Measurements from ENCODE around the gene NELFCD.
"Not testable (repeated sequence)": the region's sequence is repeated elsewhere in the genome, so short reads cannot be mapped to it uniquely, and the experiment has no call there.

The NELFCD gene

DNA sequence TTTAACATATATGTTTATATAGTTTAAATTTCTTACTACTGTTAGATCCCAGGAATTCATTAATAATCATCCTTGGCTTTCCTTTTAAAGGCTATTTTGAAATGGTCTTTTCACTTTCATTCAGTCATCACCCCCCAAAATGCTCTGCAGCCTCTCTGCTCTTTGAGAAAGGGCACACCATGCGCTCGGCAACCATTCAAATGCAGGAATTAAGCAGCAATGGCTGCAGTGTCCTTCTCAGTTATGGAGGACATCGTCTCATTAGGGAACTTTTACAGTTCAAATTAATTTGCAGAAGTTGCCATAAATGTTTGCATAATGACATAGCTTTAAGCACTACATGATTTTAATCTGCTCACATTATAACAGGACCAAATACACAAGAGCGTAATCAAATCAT, 44.5 kb downstream of the NELFCD start:
- no peak for DNase-seq (ENCODE audit: low read depth, low spot score)

DNA sequence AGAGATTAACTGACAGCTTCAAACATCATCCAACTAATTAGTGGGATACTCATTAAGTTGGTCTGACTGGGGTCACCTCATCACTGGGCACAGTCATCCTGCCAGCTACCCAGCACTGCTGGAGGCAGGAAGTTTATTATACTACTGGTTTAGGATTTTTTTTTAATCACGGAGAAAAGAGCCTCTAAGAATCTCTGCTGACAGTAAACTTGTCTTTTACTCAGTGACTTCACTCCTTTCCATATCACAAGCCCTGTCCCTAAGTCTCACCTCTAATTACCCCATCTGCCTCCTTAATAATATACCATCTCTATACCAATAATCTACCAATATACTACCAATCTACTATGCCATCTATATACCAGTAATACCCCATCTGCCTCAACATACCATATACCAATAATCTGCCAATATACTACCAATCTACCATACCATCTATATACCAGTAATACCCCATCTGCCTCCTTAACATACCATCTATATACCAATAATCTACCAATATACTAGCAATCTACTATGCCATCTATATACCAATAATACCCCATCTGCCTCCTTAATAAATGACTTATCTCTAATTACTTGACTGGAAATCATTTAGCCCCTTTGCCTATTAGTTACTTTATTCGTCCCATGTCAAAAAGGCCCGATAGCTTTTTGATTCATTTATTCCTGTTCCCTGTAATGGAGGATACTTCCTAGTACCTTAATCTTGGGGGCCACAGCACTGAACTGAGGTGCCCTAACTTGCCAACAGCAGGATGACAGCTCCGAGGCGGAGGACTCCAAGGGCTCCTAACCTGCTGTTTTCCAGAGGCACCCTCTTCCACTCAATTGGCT, 46.1 kb downstream of the NELFCD start:
- DNase-seq (ENCODE audit: low read depth, low spot score): no peak

DNA sequence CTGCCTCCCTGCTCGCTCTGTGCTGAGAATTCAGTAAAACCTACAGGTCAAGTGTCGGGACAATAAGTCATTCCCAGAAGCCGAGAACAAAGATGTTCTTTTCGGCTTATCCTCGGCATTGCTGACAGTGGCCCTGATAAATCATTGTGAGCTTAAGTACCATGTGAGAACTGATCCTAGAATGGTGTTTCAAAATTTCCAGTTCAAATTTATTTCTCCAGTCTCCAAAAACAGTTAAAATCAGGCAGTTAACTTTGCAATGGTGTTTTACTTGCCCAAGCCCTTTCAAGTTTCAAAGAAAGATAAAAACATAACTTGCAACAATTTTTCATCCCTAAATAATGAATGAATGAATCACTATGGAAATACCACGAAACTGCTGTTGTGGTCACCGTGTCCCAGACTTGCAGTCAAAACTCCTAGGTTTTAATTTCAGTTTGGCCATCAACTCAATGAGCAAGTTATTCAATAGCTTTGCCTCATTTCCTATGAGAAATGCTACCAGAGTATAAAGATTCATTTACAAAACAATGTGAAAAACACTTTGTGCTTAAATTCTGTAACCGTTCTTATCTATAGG, 46.8 kb downstream of the NELFCD start:
- peak; percentile 62 for DNase-seq (ENCODE audit: low read depth, low spot score)

GRCh38 chr20:59028812-59029211, 47.8 kb downstream of the NELFCD start:
- no peak for DNase-seq (ENCODE audit: low read depth, low spot score)

DNA sequence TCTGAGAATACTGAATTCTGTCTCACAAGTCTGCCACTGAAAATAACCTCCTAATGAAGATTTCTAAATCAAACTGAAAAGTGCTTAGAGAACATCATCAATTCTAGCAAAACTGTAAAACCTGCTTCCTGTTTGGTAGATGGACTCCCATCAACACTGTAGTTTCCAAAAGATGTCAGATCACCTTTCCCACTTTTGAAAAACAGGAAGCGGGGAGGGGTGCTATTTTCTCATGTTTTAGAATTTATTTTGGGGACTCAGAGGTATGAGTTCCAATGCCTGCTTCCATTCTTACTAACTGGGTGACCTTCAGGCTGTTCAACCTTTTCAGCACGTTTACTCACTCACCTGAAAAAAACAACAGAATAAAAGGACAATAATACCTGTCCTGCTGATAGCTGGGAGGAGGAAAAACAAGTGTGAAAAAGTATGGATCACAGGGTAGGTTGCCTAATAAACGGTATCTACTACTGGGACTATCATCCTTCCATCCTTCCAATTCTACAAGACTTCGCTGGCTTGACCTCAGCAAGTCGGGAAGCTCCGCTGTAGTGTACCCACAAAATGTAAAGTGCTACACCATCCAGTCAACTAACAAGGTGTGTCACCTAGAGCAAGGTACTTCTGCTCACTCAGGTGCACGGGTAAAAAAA, 50.0 kb downstream of the NELFCD start:
- no peak for DNase-seq (ENCODE audit: low read depth, low spot score)

- DNase-seq (ENCODE audit: low read depth, low spot score): no peak
These were observed 50.5 kb downstream of the NELFCD start for GRCh38 chr20:59031564-59032022.

DNA sequence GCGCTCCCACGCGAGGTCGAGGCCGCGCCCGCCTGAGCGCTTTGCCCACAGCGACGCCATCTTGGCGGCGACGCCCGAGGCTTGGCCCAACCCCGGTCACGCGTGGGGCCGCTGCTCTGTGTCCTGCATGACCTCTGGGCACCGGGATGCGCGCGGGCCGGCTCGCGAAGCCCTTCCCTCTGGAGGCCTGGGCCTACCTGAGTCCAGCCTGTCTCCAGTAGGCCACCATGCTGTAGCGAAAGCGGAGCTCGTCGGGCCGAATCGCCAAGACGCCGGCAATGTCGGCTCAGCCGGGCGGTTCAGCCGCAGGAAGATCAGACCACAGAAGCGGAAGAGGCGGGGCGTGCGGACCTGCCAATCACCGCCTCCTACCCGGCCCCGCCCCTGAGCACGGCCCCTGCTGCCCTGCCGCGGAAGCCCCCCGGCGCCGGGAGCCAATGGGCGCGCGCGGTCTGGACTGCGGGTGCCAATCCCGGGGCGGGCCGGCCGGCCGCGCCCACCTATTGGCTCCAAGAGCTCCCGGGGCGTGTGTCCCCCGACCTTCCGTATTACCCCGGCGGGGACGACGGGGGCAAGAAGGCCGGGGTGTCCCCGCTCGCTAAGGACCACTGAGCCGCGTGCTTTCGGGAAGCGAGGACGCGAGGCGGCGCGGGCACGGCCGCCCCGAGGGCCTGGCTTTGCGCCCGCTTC, 51.1 kb downstream of the NELFCD start, which contains the start of gene ATP5F1E:
ATP5F1E (minus strand) TSS at position 313 of the 690 bp plus-strand sequence; CDS start at position 229, 84 bp downstream.
- peak; percentile 99 for DNase-seq (ENCODE audit: low read depth, low spot score)

DNA sequence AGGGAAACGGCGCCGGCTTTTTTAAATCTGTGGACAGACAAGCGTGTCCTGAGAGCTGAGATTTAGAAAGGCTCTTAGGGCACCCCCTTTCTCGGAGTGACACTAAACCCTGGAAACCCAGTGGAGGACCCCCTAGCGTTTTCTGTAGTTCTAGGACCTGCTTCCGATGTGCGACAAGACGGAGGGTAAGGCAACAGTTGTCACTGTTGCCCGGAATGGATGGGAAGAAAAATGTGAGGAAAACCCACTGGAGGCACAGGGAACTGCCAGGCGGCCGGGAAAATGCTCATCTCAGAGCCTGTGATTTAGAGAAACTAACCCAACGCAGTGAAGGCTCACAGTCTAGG, 51.6 kb downstream of the NELFCD start:
- DNase-seq (ENCODE audit: low read depth, low spot score): no peak

GRCh38 chr20:59033093-59033492, 52.0 kb downstream of the NELFCD start:
- DNase-seq (ENCODE audit: low read depth, low spot score): no peak

- no peak for DNase-seq (ENCODE audit: low read depth, low spot score)
These were observed 52.6 kb downstream of the NELFCD start for GRCh38 chr20:59033616-59034165.

DNA sequence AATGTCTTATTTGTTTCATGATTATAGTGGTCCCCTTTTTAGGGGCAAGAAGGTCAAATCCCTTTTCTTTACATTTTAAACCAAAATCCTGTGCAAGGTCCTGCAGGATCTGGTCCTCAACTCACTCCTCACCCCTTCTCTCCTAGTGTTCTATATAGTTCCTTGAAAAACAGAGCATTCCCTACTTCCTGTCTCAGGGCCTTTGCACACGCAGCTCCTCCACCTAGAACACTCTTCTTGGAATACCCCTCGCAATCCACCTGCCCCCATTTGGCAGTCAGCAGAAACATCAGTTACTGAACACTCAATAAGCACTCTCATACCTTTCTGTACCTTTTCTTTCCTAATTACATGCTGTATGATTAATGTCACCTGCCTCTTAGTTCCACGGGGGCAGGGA, 54.3 kb downstream of the NELFCD start:
- DNase-seq (ENCODE audit: low read depth, low spot score): no peak

DNA sequence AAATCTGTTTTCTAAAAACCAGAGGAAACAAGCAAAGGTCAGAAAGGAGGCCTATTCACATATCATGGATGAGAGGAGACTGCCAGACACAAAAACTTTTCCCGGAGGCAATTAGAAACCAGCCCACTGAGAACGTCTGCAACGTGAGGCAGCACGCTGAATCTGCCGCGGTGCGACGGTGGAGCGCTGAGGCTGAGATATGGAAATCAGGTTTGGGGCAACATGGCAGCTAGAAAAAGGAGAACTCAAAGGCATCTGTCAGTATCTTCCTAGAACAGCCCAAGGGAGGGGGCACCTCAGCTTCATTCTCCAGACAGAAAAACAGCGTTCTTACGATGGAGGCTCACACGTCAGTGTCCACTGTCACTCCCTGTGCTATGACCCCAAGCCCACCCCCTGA, 56.3 kb downstream of the NELFCD start:
- no peak for DNase-seq (ENCODE audit: low read depth, low spot score)

DNA sequence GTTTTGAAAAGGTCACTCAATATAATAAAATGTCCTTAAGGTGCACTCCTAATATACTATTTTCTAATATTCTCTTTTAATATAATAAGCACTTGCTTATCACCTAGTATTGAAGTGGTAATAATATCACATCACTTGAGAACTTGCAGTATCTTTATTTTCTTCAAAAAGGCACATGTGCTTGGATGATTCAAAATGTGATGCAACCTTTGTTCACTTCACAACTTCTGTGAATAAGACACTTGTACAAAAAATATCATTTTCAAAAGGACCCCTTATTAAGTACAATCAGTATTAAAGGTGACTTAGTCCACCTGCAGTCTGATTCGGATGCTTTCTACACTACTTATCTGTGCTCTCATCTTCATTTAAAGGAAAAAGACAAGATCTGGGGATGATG, 58.2 kb downstream of the NELFCD start:
- DNase-seq (ENCODE audit: low read depth, low spot score): no peak

GRCh38 chr20:59040667-59041066, 59.6 kb downstream of the NELFCD start:
- no peak for DNase-seq (ENCODE audit: low read depth, low spot score)

DNA sequence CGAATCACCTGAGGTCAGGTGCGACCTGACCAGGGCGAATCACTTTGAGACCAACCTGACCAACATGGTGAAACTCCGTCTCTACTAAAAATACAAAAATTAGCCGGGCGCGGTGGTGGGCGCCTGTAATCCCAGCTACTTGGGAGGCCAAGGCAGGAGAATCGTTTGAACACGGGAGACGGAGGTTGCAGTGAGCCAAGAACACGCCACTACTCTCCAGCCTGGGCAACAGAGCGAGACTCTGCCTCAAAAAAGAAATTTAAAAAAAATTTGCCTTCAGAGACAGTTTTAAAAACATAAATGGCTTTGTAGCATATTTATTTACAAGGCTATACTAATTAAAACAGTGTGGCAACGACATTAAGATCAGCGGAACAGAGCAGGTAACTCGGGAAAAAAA, 60.4 kb downstream of the NELFCD start:
- DNase-seq (ENCODE audit: low read depth, low spot score): not testable (repeated sequence)

- DNase-seq (ENCODE audit: low read depth, low spot score): no peak
These were observed 61.2 kb downstream of the NELFCD start, which contains the start of gene PRELID3B for GRCh38 chr20:59042151-59042795. Gene PRELID3B, minus strand, starts transcription at chr20:59042786. Its CDS starts 56 bp downstream, at chr20:59042730.

- peak; percentile 98 for DNase-seq (ENCODE audit: low read depth, low spot score)
These were observed 62.0 kb downstream of the NELFCD start for GRCh38 chr20:59042796-59043631.

GRCh38 chr20:59043698-59044097, 62.6 kb downstream of the NELFCD start:
- DNase-seq (ENCODE audit: low read depth, low spot score): no peak

DNA sequence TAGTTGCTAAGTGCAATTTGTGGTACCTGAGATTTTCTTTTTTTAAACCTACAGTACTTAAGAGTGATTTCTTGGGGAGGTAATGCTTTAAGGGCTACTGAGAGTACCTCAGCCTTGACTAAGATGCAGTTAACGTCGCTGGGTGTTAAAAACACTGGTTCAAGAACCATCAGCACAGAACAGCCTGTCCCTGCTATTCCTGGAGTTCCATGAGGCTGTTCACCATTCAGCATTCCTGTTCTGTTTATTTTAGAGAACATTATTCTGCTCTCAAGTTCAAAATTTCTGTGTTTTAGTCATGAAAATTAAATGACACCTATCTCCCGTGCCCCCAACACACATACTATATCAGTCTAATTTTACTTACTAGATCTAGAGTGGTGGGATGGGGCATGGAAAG, 63.2 kb downstream of the NELFCD start:
- DNase-seq (ENCODE audit: low read depth, low spot score): no peak
